22Rv1 (cell line): ENCODE data around the gene VPS13D.

Experiments
- H3K27ac ChIP-seq: fragments of 450-650 bp; 2 replicates; pipeline ENCODE4 v1.5.1; 2017
- CTCF ChIP-seq: fragments of 450-650 bp; IDR thresholded peaks from 2 replicates; pipeline ENCODE4 v1.5.1; 2017; ENCODE audit warnings: mild to moderate bottlenecking
- ZFX ChIP-seq: fragments of 450-650 bp; IDR thresholded peaks from 2 replicates; pipeline ENCODE4 v1.6.1; 2017; ENCODE audit warnings: antibody characterized with exemption, borderline replicate concordance

VPS13D gene

GRCh38 chr1:12464045-12464461 is 234.2 kb downstream of the VPS13D start:
- no peak overlapping the region for H3K27ac ChIP-seq

DNA sequence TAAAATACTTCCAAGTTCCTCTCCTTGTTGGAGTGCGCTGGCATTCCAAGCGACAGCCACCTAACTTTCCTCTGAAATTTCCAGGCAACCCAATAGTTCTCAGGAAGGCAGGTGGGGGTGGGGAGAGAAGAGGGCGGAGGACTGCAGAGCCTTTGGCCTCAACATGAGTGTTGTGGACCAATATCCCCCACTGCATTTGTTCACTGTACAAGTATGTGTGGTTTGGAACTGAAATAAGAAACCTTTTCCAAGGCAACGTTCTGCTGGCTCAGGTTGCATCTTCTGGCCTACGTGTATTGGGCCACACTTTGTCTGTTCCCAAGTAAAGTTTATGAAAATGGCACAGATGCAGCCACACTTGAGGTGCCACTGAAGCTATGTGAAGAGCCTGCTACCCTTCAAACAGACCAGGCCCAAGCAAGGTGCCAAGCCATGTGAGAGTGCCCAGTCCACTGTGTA is 234.8 kb downstream of the VPS13D start:
- H3K27ac ChIP-seq = no peak overlapping the region

More at GRCh38 chr1:12464045-12464461, 234.2 kb downstream of the VPS13D start:
- TF ChIP-seq ZFX (no peak), CTCF (no peak)

GRCh38 chr1:12465126-12465525 is 235.3 kb downstream of the VPS13D start:
- no peak for TF ChIP-seq ZFX
- no peak overlapping the region for H3K27ac ChIP-seq

More for the DNA sequence above, 234.8 kb downstream of the VPS13D start:
- TF ChIP-seq CTCF = no peak
- no peak for TF ChIP-seq ZFX

DNA sequence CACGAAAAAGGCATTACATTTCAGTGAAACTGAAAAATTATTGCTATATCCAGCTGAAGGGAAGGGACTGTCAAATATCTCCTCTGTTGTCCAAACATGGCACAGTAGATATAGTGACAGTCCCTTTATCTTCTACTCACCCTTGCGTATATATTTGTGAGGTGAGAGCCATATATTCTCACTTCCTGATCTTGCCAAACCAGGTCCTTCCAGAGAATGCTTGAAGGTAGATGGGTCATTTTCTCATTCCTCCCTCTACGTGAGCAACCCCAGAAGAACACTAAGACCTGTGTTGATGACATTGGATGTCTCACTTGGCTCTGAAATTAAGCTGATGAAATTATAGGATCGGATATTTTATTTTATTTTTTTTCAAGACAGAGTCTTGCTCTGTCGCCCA is 237.0 kb downstream of the VPS13D start:
- TF ChIP-seq CTCF = no peak
- no peak for TF ChIP-seq ZFX
- H3K27ac ChIP-seq = no peak overlapping the region

GRCh38 chr1:12467570-12468286 is 237.9 kb downstream of the VPS13D start:
- no peak overlapping the region for H3K27ac ChIP-seq
- no peak for TF ChIP-seq ZFX
- TF ChIP-seq CTCF = no peak

- no peak for TF ChIP-seq ZFX
- TF ChIP-seq CTCF = no peak
- no peak overlapping the region for H3K27ac ChIP-seq
These were observed 238.5 kb downstream of the VPS13D start for GRCh38 chr1:12468323-12468722.

- H3K27ac ChIP-seq = no peak overlapping the region
These were observed 239.7 kb downstream of the VPS13D start for GRCh38 chr1:12469493-12469892.

More at GRCh38 chr1:12469493-12469892, 239.7 kb downstream of the VPS13D start:
- no peak for TF ChIP-seq CTCF
- TF ChIP-seq ZFX = no peak
